ENCODE results near the gene EPC2. TPM values are rescaled to one million over a fixed set of nuclear protein-coding genes. Genes with fewer than 3 reads are reported as not detected.

EPC2 gene
- total RNA-seq, 1 experiment from 2014 or later, result 19.6 TPM

- intact Hi-C loops (cut with micrococcal nuclease), result no loop called here
- Histone ChIP-seq H3K9ac (ENCODE audit: low read length) (no peak overlapping the region), H3K4me1 (ENCODE audit: control insufficient read depth in 1 of 2, insufficient read depth in 2 of 2, low read length in 2 of 2) (no peaks in the 10 kb centered on the region; a peak in 2 of 4 replicates), H4K20me1 (ENCODE audit: insufficient read depth) (no peaks in the 10 kb centered on the region), H2AFZ (ENCODE audit: low read depth, low read length, poor library complexity, severe bottlenecking) (no peak overlapping the region), H3K27me3 (ENCODE audit: insufficient read depth, low read length) (no peaks in the 10 kb centered on the region), H3K4me2 (ENCODE audit: low read length) (no peak overlapping the region), H3K9me2 (ENCODE audit: insufficient read depth) (no peaks in the 10 kb centered on the region), H3K79me2 (ENCODE audit: insufficient read depth, low read length) (no peaks in the 10 kb centered on the region), H3K27ac (ENCODE audit: low read depth, low read length) (no peak overlapping the region), H3K9me3 (ENCODE audit: control insufficient read depth in 1 of 2, insufficient read depth in 1 of 2, low read depth in 1 of 2, low read length in 2 of 2) (no peaks in the 10 kb centered on the region), H3K4me3 (replicated peaks in 1 of 2; ENCODE audit: low read depth in 1 of 2, low read length in 2 of 2) (no peak overlapping the region), H3K36me3 (ENCODE audit: control insufficient read depth in 1 of 2, insufficient read depth in 2 of 2, low read length in 2 of 2) (no peaks in the 10 kb centered on the region)
- DNase-seq (ENCODE audit: low read depth, low spot score) (no peak), ATAC-seq (no peak)
- POLR2A ChIA-PET, result no interaction called here
- RAD21 ChIA-PET (ENCODE audit: low non-redundant PET in 1 of 2, low total read pairs in 2 of 2, uncharacterized antibody in 2 of 2, unreplicated experiment in 2 of 2), result no interaction called here
- CTCF ChIA-PET, result no interaction called here
- BruUV-seq (replicated peaks), result no TSS peak
- TF ChIP-seq POLR2A (IDR thresholded peaks at IDR 0.05; ENCODE audit: borderline replicate concordance, extremely low read depth, insufficient read depth, insufficient read length) (no peak), JUND (IDR thresholded peaks at IDR 0.05) (no peak), ELF1 (IDR thresholded peaks at IDR 0.05; ENCODE audit: borderline replicate concordance, low read depth) (no peak), MAX (IDR thresholded peaks at IDR 0.05) (no peak), RAD21 (IDR thresholded peaks at IDR 0.05; ENCODE audit: low read depth) (no peak), ATF3 (IDR thresholded peaks at IDR 0.05) (no peak), TCF7L2 (IDR thresholded peaks at IDR 0.05; ENCODE audit: borderline replicate concordance, extremely low read depth, insufficient read depth, insufficient read length) (no peak), ZNF274 (IDR thresholded peaks at IDR 0.05; ENCODE audit: low read depth, low read length) (no peak), POLR2AphosphoS5 (IDR thresholded peaks at IDR 0.05; ENCODE audit: low read depth, low read length) (no peak), CEBPB (IDR thresholded peaks at IDR 0.05; ENCODE audit: low read depth) (no peak), YY1 (IDR thresholded peaks at IDR 0.05; ENCODE audit: extremely low read depth, insufficient replicate concordance, low read depth, low read length) (no peak), EGR1 (IDR thresholded peaks at IDR 0.05; ENCODE audit: low read depth) (no peak), FOSL1 (IDR thresholded peaks at IDR 0.05; ENCODE audit: low read depth) (no peak), SP1 (IDR thresholded peaks at IDR 0.05; ENCODE audit: low read depth) (no peak)
- TF ChIP-seq, protein P1, sequence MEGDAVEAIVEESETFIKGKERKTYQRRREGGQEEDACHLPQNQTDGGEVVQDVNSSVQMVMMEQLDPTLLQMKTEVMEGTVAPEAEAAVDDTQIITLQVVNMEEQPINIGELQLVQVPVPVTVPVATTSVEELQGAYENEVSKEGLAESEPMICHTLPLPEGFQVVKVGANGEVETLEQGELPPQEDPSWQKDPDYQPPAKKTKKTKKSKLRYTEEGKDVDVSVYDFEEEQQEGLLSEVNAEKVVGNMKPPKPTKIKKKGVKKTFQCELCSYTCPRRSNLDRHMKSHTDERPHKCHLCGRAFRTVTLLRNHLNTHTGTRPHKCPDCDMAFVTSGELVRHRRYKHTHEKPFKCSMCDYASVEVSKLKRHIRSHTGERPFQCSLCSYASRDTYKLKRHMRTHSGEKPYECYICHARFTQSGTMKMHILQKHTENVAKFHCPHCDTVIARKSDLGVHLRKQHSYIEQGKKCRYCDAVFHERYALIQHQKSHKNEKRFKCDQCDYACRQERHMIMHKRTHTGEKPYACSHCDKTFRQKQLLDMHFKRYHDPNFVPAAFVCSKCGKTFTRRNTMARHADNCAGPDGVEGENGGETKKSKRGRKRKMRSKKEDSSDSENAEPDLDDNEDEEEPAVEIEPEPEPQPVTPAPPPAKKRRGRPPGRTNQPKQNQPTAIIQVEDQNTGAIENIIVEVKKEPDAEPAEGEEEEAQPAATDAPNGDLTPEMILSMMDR (IDR thresholded peaks at IDR 0.05 in 2 of 3, conservative IDR thresholded peaks at IDR 0.05 in 1 of 3; ENCODE audit: borderline replicate concordance in 1 of 3, insufficient read depth in 1 of 3, low read depth in 2 of 3, low read length in 2 of 3), result no peak
- TF ChIP-seq, protein P2, sequence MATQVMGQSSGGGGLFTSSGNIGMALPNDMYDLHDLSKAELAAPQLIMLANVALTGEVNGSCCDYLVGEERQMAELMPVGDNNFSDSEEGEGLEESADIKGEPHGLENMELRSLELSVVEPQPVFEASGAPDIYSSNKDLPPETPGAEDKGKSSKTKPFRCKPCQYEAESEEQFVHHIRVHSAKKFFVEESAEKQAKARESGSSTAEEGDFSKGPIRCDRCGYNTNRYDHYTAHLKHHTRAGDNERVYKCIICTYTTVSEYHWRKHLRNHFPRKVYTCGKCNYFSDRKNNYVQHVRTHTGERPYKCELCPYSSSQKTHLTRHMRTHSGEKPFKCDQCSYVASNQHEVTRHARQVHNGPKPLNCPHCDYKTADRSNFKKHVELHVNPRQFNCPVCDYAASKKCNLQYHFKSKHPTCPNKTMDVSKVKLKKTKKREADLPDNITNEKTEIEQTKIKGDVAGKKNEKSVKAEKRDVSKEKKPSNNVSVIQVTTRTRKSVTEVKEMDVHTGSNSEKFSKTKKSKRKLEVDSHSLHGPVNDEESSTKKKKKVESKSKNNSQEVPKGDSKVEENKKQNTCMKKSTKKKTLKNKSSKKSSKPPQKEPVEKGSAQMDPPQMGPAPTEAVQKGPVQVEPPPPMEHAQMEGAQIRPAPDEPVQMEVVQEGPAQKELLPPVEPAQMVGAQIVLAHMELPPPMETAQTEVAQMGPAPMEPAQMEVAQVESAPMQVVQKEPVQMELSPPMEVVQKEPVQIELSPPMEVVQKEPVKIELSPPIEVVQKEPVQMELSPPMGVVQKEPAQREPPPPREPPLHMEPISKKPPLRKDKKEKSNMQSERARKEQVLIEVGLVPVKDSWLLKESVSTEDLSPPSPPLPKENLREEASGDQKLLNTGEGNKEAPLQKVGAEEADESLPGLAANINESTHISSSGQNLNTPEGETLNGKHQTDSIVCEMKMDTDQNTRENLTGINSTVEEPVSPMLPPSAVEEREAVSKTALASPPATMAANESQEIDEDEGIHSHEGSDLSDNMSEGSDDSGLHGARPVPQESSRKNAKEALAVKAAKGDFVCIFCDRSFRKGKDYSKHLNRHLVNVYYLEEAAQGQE (IDR thresholded peaks at IDR 0.05; ENCODE audit: low read depth), result no peak
These were observed 167.8 kb downstream of the EPC2 start for GRCh38 chr2:148812306-148812705.

Data from HCT116 (cell line).